Measurements from ENCODE around the gene ANKIB1.

- TF ChIP-seq EZH2 (IDR thresholded peaks at IDR 0.05; ENCODE audit: insufficient read depth, poor library complexity, severe bottlenecking) (no peak), EZH2phosphoT487 (IDR thresholded peaks at IDR 0.05; ENCODE audit: insufficient read depth, low read depth) (no peak)
Observed at GRCh38 chr7:92362131-92362530, 116.4 kb downstream of the ANKIB1 start.
